Neural cell (in vitro differentiated cells): ENCODE measurements around the gene MRPL43. TPM values are rescaled to one million over a fixed set of nuclear protein-coding genes. Genes with fewer than 3 reads are reported as not detected.

ENCODE experiments used
- H2AFZ ChIP-seq: fragments of 200-600, 300-800 bp; sonication (generic), shearing (Covaris generic); 2 replicates; pipeline ENCODE4 v1.6.0; 2014; ENCODE audit warnings: low read depth, mild to moderate bottlenecking, antibody characterized with exemption, low read length, moderate library complexity
- H3F3A ChIP-seq: fragments of 200-600 bp; shearing (Covaris generic); 2 replicates; pipeline ENCODE4 v1.6.1; 2016; ENCODE audit warnings: mild to moderate bottlenecking, moderate library complexity, mixed read lengths, antibody characterized with exemption, low read length; ENCODE audit not compliant: insufficient read depth, poor library complexity, severe bottlenecking
- H3K27ac ChIP-seq: fragments of 200-600, 300-800 bp; sonication (generic), shearing (Covaris generic); 2 replicates; pipeline ENCODE4 v1.5.1; 2014; ENCODE audit warnings: mild to moderate bottlenecking, low read length, moderate library complexity
- H3K27me3 ChIP-seq: fragments of 300-800, 200-600 bp; sonication (generic), shearing (Covaris generic); 2 replicates; pipeline ENCODE4 v1.6.0; 2014; ENCODE audit warnings: mild to moderate bottlenecking, low read depth, low read length, moderate library complexity; ENCODE audit not compliant: insufficient read depth
- H3K36me3 ChIP-seq: fragments of 300-800, 200-600 bp; sonication (generic), shearing (Covaris generic); 2 replicates; pipeline ENCODE4 v1.5.1; 2014; ENCODE audit warnings: mild to moderate bottlenecking, antibody characterized with exemption, low read length, moderate library complexity; ENCODE audit not compliant: insufficient read depth
- H3K4me2 ChIP-seq: fragments of 300-800, 200-600 bp; sonication (generic), shearing (Covaris generic); 2 replicates; pipeline ENCODE4 v1.6.0; 2014; ENCODE audit warnings: mild to moderate bottlenecking, low read length
- H3K4me3 ChIP-seq: fragments of 300-800, 200-600 bp; sonication (generic), shearing (Covaris generic); 2 replicates; pipeline ENCODE4 v1.5.1; 2014; ENCODE audit warnings: mild to moderate bottlenecking, low read length, moderate library complexity
- H3K79me2 ChIP-seq: fragments of 200-600 bp; shearing (Covaris generic); replicated peaks from 2 replicates; pipeline ENCODE4 v1.6.0; 2014; ENCODE audit warnings: mild to moderate bottlenecking, low read length, moderate library complexity; ENCODE audit not compliant: insufficient read depth
- H3K9ac ChIP-seq: fragments of 300-800, 200-600 bp; sonication (generic), shearing (Covaris generic); 2 replicates; pipeline ENCODE4 v1.6.1; 2016; ENCODE audit warnings: mild to moderate bottlenecking, low read length, mixed read lengths
- H3K9me2 ChIP-seq: fragments of 200-600 bp; shearing (Covaris generic); 2 replicates; pipeline ENCODE4 v1.6.1; 2016; ENCODE audit warnings: mild to moderate bottlenecking, low read length, mixed read lengths; ENCODE audit not compliant: insufficient read depth
- H3K9me3 ChIP-seq: fragments of 200-600, 300-800 bp; sonication (generic), shearing (Covaris generic); 2 replicates; pipeline ENCODE4 v1.6.1; 2016; ENCODE audit warnings: mild to moderate bottlenecking, mixed run types, low read length, moderate library complexity, mixed read lengths
- H4K20me1 ChIP-seq: fragments of 200-600 bp; shearing (Covaris generic); 2 replicates; pipeline ENCODE4 v1.6.1; 2016; ENCODE audit warnings: mild to moderate bottlenecking, mixed run types; ENCODE audit not compliant: insufficient read depth
- CTCF ChIP-seq: fragments of 450-650 bp; IDR thresholded peaks from 2 replicates; pipeline ENCODE4 v1.5.1; 2014; ENCODE audit warnings: antibody characterized with exemption, mild to moderate bottlenecking, moderate library complexity; ENCODE audit not compliant: poor library complexity, severe bottlenecking
- EP300 ChIP-seq: fragments of 450-650 bp; conservative IDR thresholded peaks from 2 replicates; pipeline ENCODE4 v1.6.1; 2014; ENCODE audit warnings: antibody characterized with exemption, mild to moderate bottlenecking, moderate library complexity; ENCODE audit not compliant: poor library complexity, severe bottlenecking
- EZH2 ChIP-seq: fragments of 200-600, 300-800 bp; shearing (Covaris generic), sonication (generic); IDR thresholded peaks from 2 replicates; pipeline ENCODE4 v1.6.1; 2014; ENCODE audit warnings: antibody characterized with exemption, low read length, borderline replicate concordance, mild to moderate bottlenecking; ENCODE audit not compliant: insufficient read depth, poor library complexity, severe bottlenecking
- MXI1 ChIP-seq: fragments of 450-650 bp; conservative IDR thresholded peaks from 2 replicates; pipeline ENCODE4 v1.6.1; 2014; ENCODE audit warnings: antibody characterized with exemption, mild to moderate bottlenecking; ENCODE audit not compliant: poor library complexity, severe bottlenecking
- POLR2AphosphoS5 ChIP-seq: IDR thresholded peaks from 2 replicates; pipeline ENCODE4 v1.6.1; 2012
- RAD21 ChIP-seq: fragments of 450-650 bp; conservative IDR thresholded peaks from 2 replicates; pipeline ENCODE4 v1.6.1; 2014; ENCODE audit warnings: antibody characterized with exemption, mild to moderate bottlenecking, moderate library complexity
- REST ChIP-seq: IDR thresholded peaks from 2 replicates; pipeline ENCODE4 v1.6.1; 2012; ENCODE audit warnings: borderline replicate concordance
- SMC3 ChIP-seq: fragments of 450-650 bp; conservative IDR thresholded peaks from 2 replicates; pipeline ENCODE4 v1.6.1; 2014; ENCODE audit warnings: antibody characterized with exemption, mild to moderate bottlenecking, moderate library complexity; ENCODE audit not compliant: poor library complexity
- TAF1 ChIP-seq: IDR thresholded peaks from 2 replicates; pipeline ENCODE4 v1.6.1; 2012; ENCODE audit warnings: low read depth
- polyA plus RNA-seq: library from polyadenylated mRNA; depleted of rRNA; stranded (reverse); fragments of >200 nt; gene quantifications from 2 replicates; pipeline ENCODE4 v1.2.3, GENCODE V29; 2014

Gene MRPL43
- polyA plus RNA-seq, 1 donor from 2014 or later = 121 TPM

GRCh38 chr10:100972115-100972903 is 15.0 kb downstream of the MRPL43 start:
- H2AFZ ChIP-seq = no peak overlapping the region
- TF ChIP-seq REST = no peak
- no peak for TF ChIP-seq EP300
- no peak for TF ChIP-seq SMC3
- TF ChIP-seq MXI1 = no peak
- TF ChIP-seq POLR2AphosphoS5 = no peak
- TF ChIP-seq TAF1 = no peak
- no peak for TF ChIP-seq CTCF
- TF ChIP-seq RAD21 = no peak
- TF ChIP-seq EZH2 = no peak
- no peaks in the 10 kb centered on the region for H3F3A ChIP-seq
- no peak overlapping the region for H3K27ac ChIP-seq
- H3K79me2 ChIP-seq = no peaks in the 10 kb centered on the region
- no peak overlapping the region for H3K4me3 ChIP-seq
- no peaks in the 10 kb centered on the region for H3K27me3 ChIP-seq
- H3K9me3 ChIP-seq = no peaks in the 10 kb centered on the region
- no peak overlapping the region for H3K9ac ChIP-seq
- no peaks in the 10 kb centered on the region for H3K36me3 ChIP-seq
- H3K9me2 ChIP-seq = no peaks in the 10 kb centered on the region
- no peak overlapping the region for H3K4me2 ChIP-seq
- no peaks in the 10 kb centered on the region for H4K20me1 ChIP-seq

- TF ChIP-seq CTCF (no peak), TAF1 (no peak), POLR2AphosphoS5 (no peak), REST (no peak), SMC3 (no peak), RAD21 (no peak), EZH2 (no peak), EP300 (no peak), MXI1 (no peak)
- H2AFZ ChIP-seq = no peak overlapping the region
- no peaks in the 10 kb centered on the region for H3K36me3 ChIP-seq
- H3K9ac ChIP-seq = no peak overlapping the region
- H3F3A ChIP-seq = no peaks in the 10 kb centered on the region
- no peak overlapping the region for H3K27ac ChIP-seq
- H3K9me2 ChIP-seq = no peaks in the 10 kb centered on the region
- no peaks in the 10 kb centered on the region for H3K79me2 ChIP-seq
- no peaks in the 10 kb centered on the region for H4K20me1 ChIP-seq
- no peaks in the 10 kb centered on the region for H3K9me3 ChIP-seq
- H3K4me3 ChIP-seq = no peak overlapping the region
- H3K27me3 ChIP-seq = no peaks in the 10 kb centered on the region
- H3K4me2 ChIP-seq = no peak overlapping the region
Observed at GRCh38 chr10:100970914-100971811, 16.1 kb downstream of the MRPL43 start.
